GM19455 (cell line): Measurements from ENCODE around the gene DSG3.

Experiments
- ATAC-seq: cut with Tn5 transposase; IDR thresholded peaks from one replicate; pipeline ENCODE4 v1.9.1; 2021; ENCODE audit not compliant: unreplicated experiment

Gene DSG3

GRCh38 chr18:31447530-31448191 lies at the start of gene DSG3:
Gene DSG3, plus strand, starts transcription at chr18:31447741. Its CDS starts 137 bp downstream, at chr18:31447878.
- no peak for ATAC-seq

- ATAC-seq: no peak
These were observed 49.4 kb upstream of the DSG3 start for GRCh38 chr18:31398191-31398590.

GRCh38 chr18:31399306-31400032 lies 48.1 kb upstream of the DSG3 start:
- ATAC-seq: no peak

- ATAC-seq: no peak
These were observed 46.1 kb upstream of the DSG3 start for GRCh38 chr18:31401156-31402025.

- no peak for ATAC-seq
These were observed 45.5 kb upstream of the DSG3 start for GRCh38 chr18:31402026-31402373.

GRCh38 chr18:31403409-31403808 lies 44.1 kb upstream of the DSG3 start:
- no peak for ATAC-seq

- ATAC-seq: no peak
These were observed 39.9 kb upstream of the DSG3 start for GRCh38 chr18:31407649-31408048.

GRCh38 chr18:31409276-31409675 lies 38.3 kb upstream of the DSG3 start:
- no peak for ATAC-seq

- ATAC-seq: no peak
These were observed 36.6 kb upstream of the DSG3 start for GRCh38 chr18:31410716-31411483.

- no peak for ATAC-seq
These were observed 34.4 kb upstream of the DSG3 start for GRCh38 chr18:31413137-31413536.

GRCh38 chr18:31417850-31418249 lies 29.7 kb upstream of the DSG3 start:
- ATAC-seq: no peak

GRCh38 chr18:31419457-31419932 lies 28.0 kb upstream of the DSG3 start:
- ATAC-seq: no peak

GRCh38 chr18:31420032-31420431 lies 27.5 kb upstream of the DSG3 start:
- ATAC-seq: no peak

GRCh38 chr18:31420524-31420923 lies 27.0 kb upstream of the DSG3 start:
- ATAC-seq: no peak

GRCh38 chr18:31424383-31424988 lies 23.1 kb upstream of the DSG3 start:
- no peak for ATAC-seq

GRCh38 chr18:31426021-31426420 lies 21.5 kb upstream of the DSG3 start:
- ATAC-seq: no peak

- ATAC-seq: no peak
These were observed 20.6 kb upstream of the DSG3 start for GRCh38 chr18:31426871-31427406.

- ATAC-seq: no peak
These were observed 19.3 kb upstream of the DSG3 start for GRCh38 chr18:31428211-31428610.

GRCh38 chr18:31429623-31430022 lies 17.9 kb upstream of the DSG3 start:
- no peak for ATAC-seq

GRCh38 chr18:31430072-31430471 lies 17.5 kb upstream of the DSG3 start:
- no peak for ATAC-seq
